Measurements from ENCODE around the gene HES2.

DNA sequence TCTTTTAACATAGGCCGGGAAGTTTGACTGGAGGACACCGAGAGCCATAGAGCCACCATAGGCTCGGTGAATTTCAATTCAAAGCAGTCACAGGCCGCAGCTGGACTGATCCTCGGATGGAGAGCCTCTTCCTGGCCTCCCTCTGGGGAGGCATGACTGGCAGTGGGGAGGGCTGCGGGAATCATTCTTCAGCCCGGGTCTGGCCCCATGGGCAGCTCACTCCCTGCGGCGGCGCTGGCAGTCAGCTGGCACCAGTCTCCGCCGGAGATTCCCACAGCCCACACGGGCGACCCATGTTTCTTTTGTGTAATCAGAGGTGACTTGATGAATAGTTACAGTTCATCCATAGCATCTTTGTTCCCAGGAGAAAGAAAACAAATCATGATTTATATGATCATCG, 15.4 kb upstream of the HES2 start:
- TF ChIP-seq POLR2A (IDR thresholded peaks at IDR 0.05): no peak
- TF ChIP-seq, protein P1, sequence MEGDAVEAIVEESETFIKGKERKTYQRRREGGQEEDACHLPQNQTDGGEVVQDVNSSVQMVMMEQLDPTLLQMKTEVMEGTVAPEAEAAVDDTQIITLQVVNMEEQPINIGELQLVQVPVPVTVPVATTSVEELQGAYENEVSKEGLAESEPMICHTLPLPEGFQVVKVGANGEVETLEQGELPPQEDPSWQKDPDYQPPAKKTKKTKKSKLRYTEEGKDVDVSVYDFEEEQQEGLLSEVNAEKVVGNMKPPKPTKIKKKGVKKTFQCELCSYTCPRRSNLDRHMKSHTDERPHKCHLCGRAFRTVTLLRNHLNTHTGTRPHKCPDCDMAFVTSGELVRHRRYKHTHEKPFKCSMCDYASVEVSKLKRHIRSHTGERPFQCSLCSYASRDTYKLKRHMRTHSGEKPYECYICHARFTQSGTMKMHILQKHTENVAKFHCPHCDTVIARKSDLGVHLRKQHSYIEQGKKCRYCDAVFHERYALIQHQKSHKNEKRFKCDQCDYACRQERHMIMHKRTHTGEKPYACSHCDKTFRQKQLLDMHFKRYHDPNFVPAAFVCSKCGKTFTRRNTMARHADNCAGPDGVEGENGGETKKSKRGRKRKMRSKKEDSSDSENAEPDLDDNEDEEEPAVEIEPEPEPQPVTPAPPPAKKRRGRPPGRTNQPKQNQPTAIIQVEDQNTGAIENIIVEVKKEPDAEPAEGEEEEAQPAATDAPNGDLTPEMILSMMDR (IDR thresholded peaks at IDR 0.05): no peak
